Colonic mucosa (tissue), 4 donors: ENCODE data around the gene YKT6. TPM values are rescaled to one million over a fixed set of nuclear protein-coding genes. Genes with fewer than 3 reads are reported as not detected.

Source experiments
- DNase-seq: peaks from one replicate; pipeline ENCODE4 v3.0.0-alpha.2; 2020
- H3K27ac ChIP-seq: fragments of 200-600 bp; one replicate; pipeline ENCODE4 v1.8.0; 2021
- H3K27me3 ChIP-seq: fragments of 200-600 bp; one replicate; pipeline ENCODE4 v1.8.0; 2021
- H3K36me3 ChIP-seq: fragments of 200-600 bp; one replicate; pipeline ENCODE4 v1.8.0; 2021
- H3K4me1 ChIP-seq: fragments of 200-600 bp; one replicate; pipeline ENCODE4 v1.8.0; 2021; ENCODE audit warnings: mild to moderate bottlenecking
- H3K4me3 ChIP-seq: fragments of 200-600 bp; one replicate; pipeline ENCODE4 v1.8.0; 2021
- H3K9ac ChIP-seq, 2 donors: one replicate each; pipeline ENCODE4 v1.7.0; 2013; ENCODE audit warnings: control low read depth in 2 of 2, low read depth in 2 of 2, low read length in 2 of 2
- H3K9me3 ChIP-seq: fragments of 200-600 bp; one replicate; pipeline ENCODE4 v1.8.0; 2021
- CTCF ChIP-seq: fragments of 200-600 bp; IDR thresholded peaks from one replicate; pipeline ENCODE4 v1.8.0; 2022; ENCODE audit warnings: antibody characterized with exemption, mild to moderate bottlenecking
- intact Hi-C: fragments of 100-400 bp; cut with DNase I; formaldehyde crosslinking; loops from one replicate; pipeline ENCODE4 v1.14.1; 2022
- total RNA-seq, 2 donors: library from RNA; stranded (reverse); fragmentation: NEBNext Ultra II Directional in 1 of 2; extraction: Animal tissue kit (Norgen Biotek cat#: 25700) in 1 of 2; gene quantifications; one replicate each; pipeline ENCODE4 v1.2.1, GENCODE V29; 2021
- donor health status: healthy.
- donor health status: DM: no; HTN: no; CAD: no.
- donor health status: DM: no; HTN: no; CAD: no.

The YKT6 gene
- total RNA-seq, 2 donors from 2014 or later: 83.0 to 103 TPM

GRCh38 chr7:44217223-44217714 is 16.5 kb downstream of the YKT6 start:
- no peak overlapping the region for H3K27ac ChIP-seq
- H3K4me1 ChIP-seq: no peaks in the 10 kb centered on the region
- intact Hi-C loops: no loop called here
- no peak overlapping the region for H3K4me3 ChIP-seq
- no peak for TF ChIP-seq CTCF
- no peaks in the 10 kb centered on the region for H3K9me3 ChIP-seq
- no peaks in the 10 kb centered on the region for H3K27me3 ChIP-seq
- no peaks in the 10 kb centered on the region for H3K36me3 ChIP-seq
- DNase-seq: no peak
- H3K9ac ChIP-seq: no peak overlapping the region

GRCh38 chr7:44217852-44218402 is 17.1 kb downstream of the YKT6 start:
- H3K4me1 ChIP-seq: no peaks in the 10 kb centered on the region
- H3K9ac ChIP-seq: no peak overlapping the region
- intact Hi-C loops: no loop called here
- H3K9me3 ChIP-seq: no peaks in the 10 kb centered on the region
- DNase-seq: no peak
- H3K27me3 ChIP-seq: no peaks in the 10 kb centered on the region
- H3K27ac ChIP-seq: no peak overlapping the region
- TF ChIP-seq CTCF: no peak
- no peak overlapping the region for H3K4me3 ChIP-seq
- H3K36me3 ChIP-seq: no peaks in the 10 kb centered on the region

- Histone ChIP-seq H3K4me1 (no peaks in the 10 kb centered on the region), H3K4me3 (no peak overlapping the region), H3K9ac (no peak overlapping the region), H3K9me3 (no peaks in the 10 kb centered on the region), H3K36me3 (no peaks in the 10 kb centered on the region), H3K27me3 (no peaks in the 10 kb centered on the region), H3K27ac (no peak overlapping the region)
- no peak for TF ChIP-seq CTCF
- DNase-seq: no peak
- intact Hi-C loops: no loop called here
Observed at GRCh38 chr7:44218418-44219201, 17.8 kb downstream of the YKT6 start.

GRCh38 chr7:44219371-44220045 is 18.7 kb downstream of the YKT6 start:
- H3K4me3 ChIP-seq: no peak overlapping the region
- H3K4me1 ChIP-seq: no peaks in the 10 kb centered on the region
- H3K36me3 ChIP-seq: no peaks in the 10 kb centered on the region
- no peak for DNase-seq
- H3K27me3 ChIP-seq: no peaks in the 10 kb centered on the region
- TF ChIP-seq CTCF: no peak
- H3K27ac ChIP-seq: no peak overlapping the region
- intact Hi-C loops: no loop called here
- no peaks in the 10 kb centered on the region for H3K9me3 ChIP-seq
- no peak overlapping the region for H3K9ac ChIP-seq

- Histone ChIP-seq H3K4me3 (no peak overlapping the region), H3K9ac (no peak overlapping the region), H3K36me3 (no peaks in the 10 kb centered on the region), H3K9me3 (no peaks in the 10 kb centered on the region), H3K27ac (no peak overlapping the region), H3K4me1 (no peaks in the 10 kb centered on the region), H3K27me3 (no peaks in the 10 kb centered on the region)
- DNase-seq: no peak
- TF ChIP-seq CTCF: no peak
- intact Hi-C loops: no loop called here
Observed at GRCh38 chr7:44220046-44220357, 19.2 kb downstream of the YKT6 start.
